Stimulated activated naive CD8-positive, alpha-beta T cell treated with anti-CD3 and anti-CD28 coated beads, Interleukin-15, amount 100 ng/mL, for 72 hours (primary cell): ENCODE data around the gene GABRG3.

Experiments
- ATAC-seq: fragments of 150-1000 bp; cut with Tn5 transposase; 2 replicates; pipeline ENCODE4 v1.10.0; 2021; ENCODE audit warnings: mild to moderate bottlenecking, moderate library complexity
- DNase-seq, 2 donors: peaks; one replicate each; pipeline ENCODE4 v3.0.0; 2021 to 2022
- H3K27ac Mint-ChIP-seq, 2 donors: one replicate each; pipeline ENCODE4 v1.8.0; 2022; ENCODE audit warnings: mild to moderate bottlenecking in 2 of 2, mixed read lengths in 2 of 2, moderate library complexity in 2 of 2
- H3K27me3 Mint-ChIP-seq: one replicate; pipeline ENCODE4 v1.8.0; 2022; ENCODE audit warnings: mixed read lengths
- H3K4me1 Mint-ChIP-seq: one replicate; pipeline ENCODE4 v1.8.0; 2022; ENCODE audit warnings: mild to moderate bottlenecking, mixed read lengths
- H3K4me3 Mint-ChIP-seq, 2 donors: one replicate each; pipeline ENCODE4 v1.8.0; 2022; ENCODE audit warnings: mild to moderate bottlenecking in 2 of 2, mixed read lengths in 2 of 2, moderate library complexity in 1 of 2
- H3K9me3 Mint-ChIP-seq, 2 donors: one replicate each; pipeline ENCODE4 v1.8.0; 2022; ENCODE audit warnings: mixed read lengths in 2 of 2

The GABRG3 gene

DNA sequence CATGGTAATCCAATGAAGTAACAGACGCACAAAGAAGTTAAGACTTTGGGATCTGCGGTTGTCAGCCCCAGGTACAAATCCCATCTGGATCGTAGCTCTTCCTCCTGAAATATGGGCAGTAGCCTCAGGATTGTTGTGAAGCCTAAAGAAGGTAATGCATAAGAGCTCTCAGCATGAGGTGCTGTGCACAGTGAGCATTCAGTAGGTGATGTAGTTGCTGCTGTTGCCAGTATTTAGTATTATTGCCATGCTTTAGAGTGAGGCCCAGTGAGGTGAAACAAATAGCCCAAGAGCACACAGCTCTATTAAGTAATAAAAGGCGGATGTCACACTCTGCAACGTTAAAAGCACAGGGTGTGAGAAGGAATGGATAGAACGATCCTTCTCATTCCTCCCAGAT is 225.7 kb downstream of the GABRG3 start:
- ATAC-seq: no peak
- no peak overlapping the region for H3K27ac Mint-ChIP-seq
- peaks cover 9% of the 10 kb centered on the region for H3K27me3 Mint-ChIP-seq

DNA sequence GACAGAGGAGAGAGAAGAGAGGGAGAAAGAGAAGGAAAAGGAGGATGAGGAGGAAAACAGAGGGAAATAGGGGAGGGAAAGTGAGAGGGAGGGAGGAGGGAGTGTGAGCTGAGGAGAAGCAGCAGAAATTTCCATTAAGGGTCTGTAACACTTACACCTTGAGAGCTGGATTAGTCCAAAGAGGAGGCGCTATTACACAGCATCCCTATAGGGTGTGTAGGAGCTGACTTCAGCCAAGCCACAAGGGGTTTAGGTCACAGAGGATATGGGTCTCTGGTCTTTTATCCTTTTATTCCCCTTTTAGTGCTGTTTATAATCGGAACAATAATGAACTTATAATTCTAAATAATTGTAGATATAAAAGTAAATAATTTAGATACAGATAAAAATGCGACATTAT is 230.4 kb downstream of the GABRG3 start:
- H3K27ac Mint-ChIP-seq: no peak overlapping the region
- ATAC-seq (no peak), DNase-seq (no peak)
- peaks cover 5 to 8% of the 10 kb centered on the region in 2 donors for H3K9me3 Mint-ChIP-seq
- H3K4me3 Mint-ChIP-seq: no peak overlapping the region
- H3K27me3 Mint-ChIP-seq: peaks cover 3% of the 10 kb centered on the region
- no peaks in the 10 kb centered on the region for H3K4me1 Mint-ChIP-seq

More for the DNA sequence above, 225.7 kb downstream of the GABRG3 start:
- no peaks in the 10 kb centered on the region for H3K4me1 Mint-ChIP-seq
- DNase-seq: no peak
- H3K9me3 Mint-ChIP-seq: peaks cover 9 to 10% of the 10 kb centered on the region in 2 donors
- no peak overlapping the region for H3K4me3 Mint-ChIP-seq

DNA sequence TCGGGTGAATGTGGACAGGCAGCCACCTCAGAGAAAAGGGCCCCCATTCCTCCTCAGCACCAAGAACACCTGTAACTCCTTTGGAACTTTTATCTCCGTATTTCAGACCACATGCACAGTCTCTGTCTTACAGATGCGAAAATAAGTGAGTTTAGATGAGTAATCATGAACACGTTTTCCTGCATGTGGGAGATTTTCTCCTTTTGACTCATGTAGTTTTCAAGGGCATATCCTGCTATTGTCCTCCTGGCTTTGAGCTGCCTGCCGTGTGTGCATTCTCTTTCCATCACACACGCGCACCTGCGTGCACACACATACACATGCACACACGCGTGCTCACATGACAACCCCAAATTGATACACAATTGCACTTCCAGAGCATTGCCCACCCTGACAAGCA is 239.2 kb downstream of the GABRG3 start:
- ATAC-seq (no peak), DNase-seq (no peak)
- no peaks in the 10 kb centered on the region for H3K27me3 Mint-ChIP-seq
- no peak overlapping the region for H3K27ac Mint-ChIP-seq
- H3K9me3 Mint-ChIP-seq: peaks cover 10 to 32% of the 10 kb centered on the region in 2 donors
- H3K4me1 Mint-ChIP-seq: no peaks in the 10 kb centered on the region
- no peak overlapping the region for H3K4me3 Mint-ChIP-seq

DNA sequence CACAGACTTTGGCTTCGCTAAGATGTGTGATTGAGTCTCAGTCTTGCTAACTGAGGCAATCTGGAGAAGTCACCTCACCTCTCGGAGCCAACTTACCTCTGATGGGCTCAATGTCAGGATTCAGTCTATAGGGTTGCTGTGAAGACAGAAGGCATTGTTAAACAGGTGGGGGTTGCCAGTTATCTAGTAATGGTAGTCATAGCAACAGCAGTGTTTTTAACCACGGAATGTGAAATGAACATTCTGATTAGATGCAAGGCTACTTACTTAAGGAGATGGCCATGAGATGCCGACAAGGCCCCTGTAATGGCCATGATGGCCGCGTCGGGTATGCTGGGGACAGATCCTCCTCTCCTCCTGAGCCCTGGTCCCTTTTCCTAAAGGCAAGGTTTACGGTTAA is 243.1 kb downstream of the GABRG3 start:
- no peaks in the 10 kb centered on the region for H3K27me3 Mint-ChIP-seq
- ATAC-seq (no peak), DNase-seq (no peak)
- H3K27ac Mint-ChIP-seq: no peak overlapping the region
- H3K9me3 Mint-ChIP-seq: peaks cover 10 to 33% of the 10 kb centered on the region in 2 donors
- no peak overlapping the region for H3K4me3 Mint-ChIP-seq
- no peaks in the 10 kb centered on the region for H3K4me1 Mint-ChIP-seq

DNA sequence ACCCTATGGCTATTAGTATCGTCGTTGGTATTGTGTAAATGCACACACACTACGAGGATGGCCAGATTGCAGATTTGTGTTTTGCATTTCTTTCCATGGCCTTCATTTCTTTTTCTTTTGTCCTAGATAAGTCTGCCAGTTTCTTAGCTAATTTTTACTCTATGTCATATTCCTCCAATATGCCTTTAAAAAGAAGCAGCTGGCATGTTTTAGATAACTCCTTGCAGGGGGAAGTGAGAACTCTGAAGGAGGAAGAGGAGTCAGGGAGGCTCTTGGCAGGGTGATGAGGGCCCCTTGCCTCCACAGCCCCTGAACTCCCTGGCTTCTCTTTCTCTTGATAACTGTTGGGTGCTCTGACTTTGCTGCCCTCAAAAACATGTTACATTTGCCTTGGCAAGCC is 244.0 kb downstream of the GABRG3 start:
- DNase-seq: no peak
- H3K9me3 Mint-ChIP-seq: peaks cover 10 to 31% of the 10 kb centered on the region in 2 donors
- no peak overlapping the region for H3K4me3 Mint-ChIP-seq
- H3K4me1 Mint-ChIP-seq: no peaks in the 10 kb centered on the region
- H3K27ac Mint-ChIP-seq: no peak overlapping the region
- no peaks in the 10 kb centered on the region for H3K27me3 Mint-ChIP-seq
- ATAC-seq: no peak

DNA sequence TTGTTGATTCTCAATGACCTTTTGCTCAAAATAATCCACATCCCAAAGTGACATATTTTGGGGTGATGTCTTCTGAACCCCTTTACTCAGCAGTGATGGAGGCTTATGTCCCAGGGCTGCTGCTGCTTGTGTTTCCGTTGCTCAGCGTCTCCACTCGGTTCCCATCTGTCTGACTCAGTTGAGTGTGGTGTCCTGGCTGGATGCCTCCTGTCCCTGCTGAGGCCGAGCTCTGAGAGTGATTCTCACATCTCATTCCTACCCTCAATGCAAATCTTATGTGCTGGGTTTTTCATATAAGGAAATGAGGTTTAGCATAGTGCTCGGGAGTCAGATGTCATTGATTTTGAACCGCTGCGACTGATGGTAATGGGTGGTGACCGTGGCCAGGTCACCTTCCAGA is 247.4 kb downstream of the GABRG3 start:
- no peak overlapping the region for H3K4me3 Mint-ChIP-seq
- no peaks in the 10 kb centered on the region for H3K27me3 Mint-ChIP-seq
- ATAC-seq: no peak
- H3K27ac Mint-ChIP-seq: peak overlapping the region in 1 of 2 donors; percentile 68
- H3K4me1 Mint-ChIP-seq: no peaks in the 10 kb centered on the region
- H3K9me3 Mint-ChIP-seq: peaks cover 0 to 24% of the 10 kb centered on the region in 2 donors
- no peak for DNase-seq

DNA sequence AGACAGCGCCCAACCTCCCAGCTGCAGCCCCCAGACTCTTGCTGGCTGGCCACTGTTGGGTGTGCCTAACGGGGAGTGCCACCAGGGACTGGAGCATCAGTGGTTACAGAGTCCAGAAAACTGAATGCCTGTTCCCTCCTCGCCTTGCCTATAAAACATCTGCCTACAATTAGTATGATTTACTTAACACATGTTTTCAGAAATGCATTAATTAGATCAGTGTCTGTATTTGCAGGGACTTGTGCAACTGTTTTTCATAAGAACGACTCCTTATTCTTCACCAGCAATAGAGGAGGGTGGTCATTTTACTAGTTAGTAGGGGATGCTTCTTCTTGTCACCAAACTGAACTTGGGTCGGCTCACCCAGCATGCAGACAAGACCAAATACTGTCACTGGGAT is 248.7 kb downstream of the GABRG3 start:
- ATAC-seq: no peak
- no peaks in the 10 kb centered on the region for H3K27me3 Mint-ChIP-seq
- H3K4me1 Mint-ChIP-seq: no peaks in the 10 kb centered on the region
- no peak overlapping the region for H3K27ac Mint-ChIP-seq
- H3K4me3 Mint-ChIP-seq: no peak overlapping the region
- peaks cover 0 to 24% of the 10 kb centered on the region in 2 donors for H3K9me3 Mint-ChIP-seq
- no peak for DNase-seq

DNA sequence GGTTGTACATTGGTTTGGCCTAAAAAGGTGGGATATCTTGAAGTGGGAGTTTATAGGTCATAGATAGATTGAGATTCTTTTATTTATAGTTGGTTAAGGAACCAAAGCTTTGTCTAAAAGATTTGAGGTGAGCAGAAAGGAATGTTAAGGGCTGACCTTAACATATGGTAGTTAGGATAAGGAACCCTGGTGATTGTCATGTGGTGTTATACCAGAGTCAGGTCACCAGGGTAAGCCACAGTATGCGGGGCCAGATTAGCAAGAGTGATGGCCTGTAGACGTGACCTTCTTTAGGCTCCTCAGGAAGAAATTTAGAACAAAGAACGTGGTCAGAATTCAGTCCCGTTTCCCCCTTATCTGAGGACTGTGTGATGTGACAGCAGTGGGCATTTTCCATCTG is 249.2 kb downstream of the GABRG3 start:
- no peaks in the 10 kb centered on the region for H3K27me3 Mint-ChIP-seq
- H3K4me3 Mint-ChIP-seq: no peak overlapping the region
- peaks cover 0 to 24% of the 10 kb centered on the region in 2 donors for H3K9me3 Mint-ChIP-seq
- no peak overlapping the region for H3K27ac Mint-ChIP-seq
- ATAC-seq (no peak), DNase-seq (no peak)
- no peaks in the 10 kb centered on the region for H3K4me1 Mint-ChIP-seq

DNA sequence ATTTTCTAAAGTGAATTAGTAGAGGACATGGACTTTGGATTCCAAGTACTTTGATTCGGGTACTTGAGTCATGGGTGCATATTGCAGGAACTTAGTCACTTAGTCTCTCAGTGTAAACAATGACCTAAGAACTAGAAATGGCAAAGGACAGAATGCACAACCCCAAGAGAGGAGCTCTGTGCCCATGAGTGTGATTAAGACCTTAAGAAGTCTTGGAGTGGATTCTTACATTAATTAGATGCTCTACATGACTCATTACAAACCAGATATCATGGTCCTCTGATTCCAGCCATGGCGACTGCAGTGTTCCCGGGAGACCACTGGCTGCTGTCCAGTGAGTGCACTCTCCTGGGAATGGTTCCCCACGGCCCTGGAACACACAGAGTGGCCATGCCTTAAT is 251.5 kb downstream of the GABRG3 start:
- no peaks in the 10 kb centered on the region for H3K4me1 Mint-ChIP-seq
- H3K27ac Mint-ChIP-seq: no peak overlapping the region
- H3K9me3 Mint-ChIP-seq: peaks cover 0 to 23% of the 10 kb centered on the region in 2 donors
- H3K4me3 Mint-ChIP-seq: no peak overlapping the region
- no peak for ATAC-seq
- DNase-seq: no peak
- no peaks in the 10 kb centered on the region for H3K27me3 Mint-ChIP-seq

DNA sequence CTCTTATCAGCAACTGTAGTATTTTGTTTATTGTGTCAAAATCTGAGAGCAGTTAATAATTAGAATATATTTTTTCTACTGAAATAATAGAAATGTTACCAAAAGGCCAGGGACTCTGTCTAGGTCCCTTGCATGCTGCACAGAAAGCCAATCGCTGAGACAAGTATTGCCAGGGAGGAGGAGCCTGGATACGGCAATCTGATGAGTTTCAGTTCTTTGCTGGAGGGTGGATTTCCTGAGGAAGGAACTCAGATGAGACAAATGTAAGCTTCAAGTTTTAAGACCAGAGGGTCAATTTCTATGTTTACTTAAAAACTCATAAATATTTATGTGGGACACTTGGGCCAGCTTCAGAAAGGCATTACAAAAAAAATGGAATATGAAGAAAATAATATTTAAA is 252.2 kb downstream of the GABRG3 start:
- Mint-ChIP-seq H3K27me3 (no peaks in the 10 kb centered on the region), H3K9me3 (peaks cover 0 to 20% of the 10 kb centered on the region in 2 donors), H3K4me3 (no peak overlapping the region), H3K4me1 (no peaks in the 10 kb centered on the region), H3K27ac (no peak overlapping the region)
- no peak for DNase-seq
- no peak for ATAC-seq

DNA sequence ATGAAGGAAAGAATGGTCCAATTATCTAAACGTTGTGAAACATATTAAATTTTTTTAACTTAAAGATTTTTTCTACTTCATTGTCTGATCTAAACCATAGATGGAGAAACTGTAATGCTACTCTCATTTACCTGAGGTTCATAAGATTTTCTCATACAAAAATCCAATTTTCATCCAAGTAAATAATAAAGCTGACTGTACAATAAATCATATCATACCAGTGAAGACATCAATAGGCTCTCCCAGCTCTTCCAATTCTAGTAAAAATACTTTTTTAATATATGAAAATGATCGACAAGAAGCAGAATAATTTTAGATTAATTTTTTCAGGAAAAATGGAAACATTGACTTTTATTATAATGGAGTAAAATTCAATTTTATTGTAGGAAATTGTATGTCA is 260.8 kb downstream of the GABRG3 start:
- H3K9me3 Mint-ChIP-seq: peaks cover 0 to 2% of the 10 kb centered on the region in 2 donors
- H3K4me3 Mint-ChIP-seq: no peak overlapping the region
- no peaks in the 10 kb centered on the region for H3K27me3 Mint-ChIP-seq
- no peak for DNase-seq
- no peak overlapping the region for H3K27ac Mint-ChIP-seq
- no peak for ATAC-seq
- H3K4me1 Mint-ChIP-seq: no peaks in the 10 kb centered on the region

DNA sequence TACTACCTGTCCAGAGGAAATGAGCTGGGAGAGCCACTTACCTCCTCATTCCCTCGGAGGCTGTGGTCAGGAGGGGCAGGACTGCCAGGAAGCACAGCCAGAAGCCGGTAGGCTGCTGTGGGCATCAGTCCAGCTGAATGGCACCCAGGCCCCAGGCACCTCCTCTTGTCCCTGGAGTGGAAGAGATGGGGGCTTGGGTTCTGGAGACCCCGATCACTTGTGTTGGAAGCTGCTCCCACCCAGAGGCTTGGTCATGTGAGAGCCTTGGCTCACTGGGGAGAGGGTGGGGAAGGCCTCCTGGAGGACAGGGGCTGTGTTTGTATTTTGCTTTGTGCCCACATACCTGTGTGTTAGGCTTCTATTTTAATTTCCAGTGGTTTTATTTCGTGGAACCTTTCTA is 261.9 kb downstream of the GABRG3 start:
- Mint-ChIP-seq H3K27ac (no peak overlapping the region), H3K9me3 (peaks cover 0 to 5% of the 10 kb centered on the region in 2 donors), H3K4me3 (no peak overlapping the region), H3K27me3 (no peaks in the 10 kb centered on the region), H3K4me1 (no peaks in the 10 kb centered on the region)
- DNase-seq (no peak), ATAC-seq (no peak)

DNA sequence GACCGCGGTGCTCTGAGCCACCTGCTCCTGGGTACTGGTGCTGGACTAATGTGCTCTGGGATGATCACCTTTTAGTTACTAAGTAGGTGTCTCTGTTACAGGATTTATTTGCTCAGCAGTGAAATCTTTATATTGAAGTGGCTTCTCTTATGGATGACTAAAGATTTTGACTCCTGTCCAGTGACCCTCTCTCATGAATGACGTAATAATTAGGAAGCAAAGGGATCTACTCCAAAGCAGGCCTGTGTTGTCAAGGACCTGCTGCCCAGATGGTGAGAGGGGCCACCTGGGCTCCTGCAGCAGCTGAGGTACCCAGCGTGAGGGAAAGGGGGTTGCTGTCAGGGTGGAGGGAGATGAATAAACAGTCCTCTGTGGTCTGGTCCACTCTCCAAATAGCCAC is 263.6 kb downstream of the GABRG3 start:
- Mint-ChIP-seq H3K27ac (peak overlapping the region in 1 of 2 donors; percentile 60), H3K4me3 (no peak overlapping the region), H3K27me3 (no peaks in the 10 kb centered on the region), H3K4me1 (no peaks in the 10 kb centered on the region), H3K9me3 (peaks cover 0 to 5% of the 10 kb centered on the region in 2 donors)
- no peak for DNase-seq
- no peak for ATAC-seq

DNA sequence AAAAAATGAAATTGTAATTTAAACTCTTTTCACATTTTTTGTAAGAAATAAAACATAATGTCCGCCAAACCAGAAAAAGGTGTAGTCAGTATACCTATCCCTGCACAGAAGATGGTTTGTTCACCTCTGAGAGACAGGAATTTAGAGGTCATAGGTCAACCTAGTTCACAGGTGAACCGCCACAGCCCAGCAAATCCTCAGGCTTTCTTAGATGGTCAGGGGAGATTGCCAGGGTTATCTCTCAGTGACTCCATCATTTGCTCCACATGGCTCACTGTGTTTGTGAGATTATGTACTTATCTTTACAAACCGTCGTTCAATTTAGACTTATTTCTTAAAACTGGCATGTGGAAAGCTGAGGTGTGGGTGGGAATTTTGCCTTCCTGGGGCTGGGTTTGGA is 264.2 kb downstream of the GABRG3 start:
- Mint-ChIP-seq H3K9me3 (peaks cover 0 to 5% of the 10 kb centered on the region in 2 donors), H3K4me3 (no peak overlapping the region), H3K4me1 (no peaks in the 10 kb centered on the region), H3K27ac (no peak overlapping the region), H3K27me3 (no peaks in the 10 kb centered on the region)
- DNase-seq: no peak
- ATAC-seq: no peak

DNA sequence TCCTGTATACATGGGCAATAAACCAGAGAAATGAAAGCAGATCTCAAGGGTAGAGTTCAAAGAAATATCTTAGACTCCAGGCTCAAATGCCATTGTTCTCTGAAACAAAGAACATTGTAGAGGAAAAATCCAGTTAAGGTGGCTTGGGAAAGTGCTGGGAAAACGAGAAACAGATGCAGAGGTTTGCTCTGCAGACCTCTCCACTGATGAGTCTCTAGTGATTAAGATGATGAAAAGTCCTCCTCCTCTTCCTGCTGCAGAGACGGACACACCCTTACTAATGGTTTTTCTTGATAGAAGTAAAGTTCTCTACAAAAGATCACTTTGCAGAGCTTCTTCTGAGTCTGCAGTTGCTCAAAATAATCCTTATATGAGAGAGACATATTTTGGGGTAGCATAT is 264.7 kb downstream of the GABRG3 start:
- Mint-ChIP-seq H3K9me3 (peaks cover 0 to 5% of the 10 kb centered on the region in 2 donors), H3K4me3 (no peak overlapping the region), H3K27me3 (no peaks in the 10 kb centered on the region), H3K4me1 (no peaks in the 10 kb centered on the region), H3K27ac (no peak overlapping the region)
- ATAC-seq: no peak
- DNase-seq: no peak

DNA sequence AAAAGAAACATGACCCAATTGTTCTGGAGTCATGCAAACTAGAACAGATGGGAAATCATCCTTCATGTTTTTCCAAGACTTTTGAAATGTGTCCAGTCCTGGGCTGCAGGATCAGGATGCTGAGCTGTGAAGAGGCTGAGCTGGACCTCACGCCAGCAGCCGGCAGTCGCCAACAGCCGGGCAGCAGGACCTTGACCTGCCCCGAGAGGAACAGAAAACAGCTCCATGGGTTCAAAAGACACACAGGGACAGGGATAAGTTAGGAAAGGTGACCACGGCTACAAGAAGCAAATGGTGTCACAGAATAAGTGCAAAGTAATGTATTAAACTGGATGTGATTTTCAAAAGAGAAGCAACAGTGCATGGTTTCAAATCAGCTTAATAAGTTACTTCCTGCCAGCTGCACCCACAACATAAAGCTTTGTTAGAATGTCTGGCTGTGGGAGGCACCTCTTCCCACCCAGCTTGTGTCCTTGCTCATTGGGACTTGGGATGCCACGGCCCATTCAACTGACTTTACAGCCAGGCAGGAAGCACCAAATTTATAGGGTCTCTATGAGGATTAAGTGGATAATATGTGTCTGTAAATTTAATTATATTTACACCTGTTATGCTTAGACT is 266.4 kb downstream of the GABRG3 start:
- Mint-ChIP-seq H3K27ac (peak overlapping the region in 1 of 2 donors; percentile 56), H3K27me3 (no peaks in the 10 kb centered on the region), H3K4me1 (no peaks in the 10 kb centered on the region), H3K4me3 (no peak overlapping the region), H3K9me3 (peaks cover 0 to 5% of the 10 kb centered on the region in 2 donors)
- DNase-seq (no peak), ATAC-seq (no peak)

DNA sequence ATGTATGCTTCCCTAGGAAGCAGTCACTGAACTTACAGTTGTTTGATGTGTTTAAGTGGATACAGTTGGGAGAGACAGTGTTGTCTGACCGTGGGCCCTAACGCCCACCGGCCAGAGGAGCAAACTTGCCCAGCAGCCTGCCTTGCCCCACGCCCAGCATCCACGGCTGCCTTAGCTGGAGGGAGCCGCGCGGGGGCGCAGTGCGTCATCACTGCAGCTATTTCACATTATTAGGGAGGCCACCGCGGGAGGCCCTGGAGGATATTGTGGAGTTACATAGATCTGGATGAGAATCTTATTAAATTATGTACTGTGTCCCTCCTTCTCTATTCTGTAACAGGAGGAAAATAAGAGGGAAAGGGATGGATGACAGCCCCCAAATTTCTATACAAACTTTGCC is 267.2 kb downstream of the GABRG3 start:
- Mint-ChIP-seq H3K4me3 (no peak overlapping the region), H3K27ac (no peak overlapping the region), H3K9me3 (peaks cover 4 to 10% of the 10 kb centered on the region in 2 donors), H3K4me1 (no peaks in the 10 kb centered on the region), H3K27me3 (no peaks in the 10 kb centered on the region)
- DNase-seq (no peak), ATAC-seq (no peak)
